SK-N-SH (cell line): Measurements from ENCODE around the gene PRMT3.

ENCODE experiments used
- EZH2phosphoT487 ChIP-seq: fragments of 200-600 bp; sonication (generic); IDR thresholded peaks from 2 replicates; pipeline ENCODE4 v1.6.1; 2017; ENCODE audit warnings: low read depth, mixed run types, mild to moderate bottlenecking, antibody characterized with exemption, moderate library complexity, borderline replicate concordance
- MEF2A ChIP-seq: IDR thresholded peaks from 2 replicates; pipeline ENCODE4 v1.4.0; 2012; ENCODE audit warnings: low read depth, borderline replicate concordance
- TAF1 ChIP-seq: IDR thresholded peaks from 2 replicates; pipeline ENCODE4 v1.6.1; 2012; ENCODE audit warnings: low read depth, mild to moderate bottlenecking, low read length, moderate library complexity, borderline replicate concordance
- TF ChIP-seq, protein P1 (sequence below): fragments of 200-600 bp; sonication (generic); IDR thresholded peaks from 2 replicates; pipeline ENCODE4 v1.6.1; 2017; ENCODE audit warnings: antibody characterized with exemption, mild to moderate bottlenecking, moderate library complexity

DNA sequence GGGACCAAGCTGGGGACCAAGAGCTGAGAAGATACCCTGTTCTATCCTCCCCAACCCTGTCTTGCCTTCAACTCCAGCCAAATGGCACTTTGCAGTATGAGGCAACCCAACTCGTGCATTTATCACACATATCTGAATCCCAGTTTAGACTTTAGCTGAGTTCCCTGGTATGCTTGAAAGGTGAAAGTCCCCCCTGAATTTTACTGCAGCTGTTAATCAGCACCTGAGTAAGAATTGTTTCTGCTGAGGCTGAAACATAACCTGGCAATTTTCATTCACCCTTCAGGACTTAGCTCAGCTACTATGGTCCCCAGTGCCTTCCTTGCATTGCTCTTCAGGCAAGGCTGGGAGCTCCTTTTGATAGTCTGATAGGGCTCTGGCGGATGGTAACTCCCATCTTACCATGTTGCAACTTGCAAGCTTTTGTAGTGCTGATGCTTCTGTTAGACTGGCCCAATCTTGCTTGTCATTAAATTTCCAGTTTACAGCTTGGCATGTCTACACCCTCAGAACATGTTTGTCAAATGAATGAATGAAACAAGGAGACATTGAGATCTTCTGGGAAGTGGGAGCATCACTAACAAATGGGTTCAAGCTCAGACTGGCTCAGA is 147.9 kb downstream of the PRMT3 start:
- no peak for TF ChIP-seq TAF1
- TF ChIP-seq, protein P1, sequence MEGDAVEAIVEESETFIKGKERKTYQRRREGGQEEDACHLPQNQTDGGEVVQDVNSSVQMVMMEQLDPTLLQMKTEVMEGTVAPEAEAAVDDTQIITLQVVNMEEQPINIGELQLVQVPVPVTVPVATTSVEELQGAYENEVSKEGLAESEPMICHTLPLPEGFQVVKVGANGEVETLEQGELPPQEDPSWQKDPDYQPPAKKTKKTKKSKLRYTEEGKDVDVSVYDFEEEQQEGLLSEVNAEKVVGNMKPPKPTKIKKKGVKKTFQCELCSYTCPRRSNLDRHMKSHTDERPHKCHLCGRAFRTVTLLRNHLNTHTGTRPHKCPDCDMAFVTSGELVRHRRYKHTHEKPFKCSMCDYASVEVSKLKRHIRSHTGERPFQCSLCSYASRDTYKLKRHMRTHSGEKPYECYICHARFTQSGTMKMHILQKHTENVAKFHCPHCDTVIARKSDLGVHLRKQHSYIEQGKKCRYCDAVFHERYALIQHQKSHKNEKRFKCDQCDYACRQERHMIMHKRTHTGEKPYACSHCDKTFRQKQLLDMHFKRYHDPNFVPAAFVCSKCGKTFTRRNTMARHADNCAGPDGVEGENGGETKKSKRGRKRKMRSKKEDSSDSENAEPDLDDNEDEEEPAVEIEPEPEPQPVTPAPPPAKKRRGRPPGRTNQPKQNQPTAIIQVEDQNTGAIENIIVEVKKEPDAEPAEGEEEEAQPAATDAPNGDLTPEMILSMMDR, result no peak
- TF ChIP-seq MEF2A, result no peak
- TF ChIP-seq EZH2phosphoT487, result no peak
